EH (cell line): ENCODE data around the gene OR7G1.
"Not testable (repeated sequence)": the region's sequence is repeated elsewhere in the genome, so short reads cannot be mapped to it uniquely, and the experiment has no call there.

Experiments
- DNase-seq: peaks from one replicate; pipeline ENCODE4 v3.0.0-alpha.2; 2015; ENCODE audit warnings: low read depth

Gene OR7G1

GRCh38 chr19:9076901-9077300 lies 38.7 kb downstream of the OR7G1 start:
- DNase-seq = no peak

- peak; percentile 80 for DNase-seq
Observed at GRCh38 chr19:9075064-9075949, 40.3 kb downstream of the OR7G1 start.

GRCh38 chr19:9073806-9074205 lies 41.8 kb downstream of the OR7G1 start:
- no peak for DNase-seq

- DNase-seq = not testable (repeated sequence)
Observed at GRCh38 chr19:9071720-9072119, 43.8 kb downstream of the OR7G1 start.

GRCh38 chr19:9070066-9070465 lies 45.5 kb downstream of the OR7G1 start:
- no peak for DNase-seq

- no peak for DNase-seq
Observed at GRCh38 chr19:9065457-9066014, 50.0 kb downstream of the OR7G1 start.
